Measurements from ENCODE around the gene GIT2.
"Not testable (repeated sequence)": the region's sequence is repeated elsewhere in the genome, so short reads cannot be mapped to it uniquely, and the experiment has no call there.

GIT2 gene

DNA sequence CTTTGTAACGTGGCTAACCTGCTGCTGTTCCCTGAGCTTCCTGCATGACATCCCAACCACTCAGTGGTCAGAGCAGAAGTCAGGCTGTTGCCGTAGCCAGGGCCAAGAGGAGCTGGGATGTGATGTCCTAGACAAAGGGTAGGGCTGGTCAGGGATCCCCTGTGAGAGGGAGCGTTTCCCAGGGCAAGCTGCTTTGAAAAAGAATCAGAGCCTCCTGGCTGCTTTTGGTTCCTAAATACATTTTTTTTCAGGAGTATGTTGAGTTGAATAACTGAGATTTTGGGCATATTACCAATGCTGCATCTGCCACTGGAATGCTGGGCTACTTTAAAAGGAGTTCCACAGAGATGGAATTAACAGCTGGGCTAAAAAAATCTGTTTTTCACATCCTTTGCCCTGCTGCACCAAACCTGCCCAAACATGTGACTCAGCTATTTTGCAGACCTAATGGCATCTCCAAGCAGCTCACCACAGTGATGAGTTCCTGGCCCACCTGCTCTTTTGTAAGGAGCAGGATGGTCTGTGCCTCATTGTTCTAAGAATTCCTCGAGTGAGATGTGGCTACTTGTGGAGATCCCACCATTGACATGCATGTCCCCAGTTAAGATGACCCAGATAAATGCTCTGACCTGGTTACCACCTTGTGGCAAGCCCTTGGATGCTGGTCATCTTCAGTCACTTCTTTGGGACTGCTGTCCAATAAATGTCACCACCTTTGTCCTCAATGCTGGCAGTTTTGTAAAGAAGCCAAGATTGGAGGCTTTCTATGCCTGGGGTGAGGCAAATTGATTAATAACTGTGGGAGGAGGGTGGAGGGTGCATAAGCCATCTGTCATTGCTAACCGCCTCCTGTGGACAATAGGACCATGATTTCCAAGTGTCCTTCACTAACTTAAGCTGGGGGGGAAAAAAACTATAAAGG, 27.2 kb upstream of the GIT2 start:
- H3K27ac ChIP-seq (ENCODE audit: low read depth, low read length) = no peak overlapping the region
- peaks cover 53% of the 10 kb centered on the region for H3K36me3 ChIP-seq (ENCODE audit: insufficient read depth, low read length)
- H3K9ac ChIP-seq (ENCODE audit: low read length) = no peak overlapping the region
- no peaks in the 10 kb centered on the region for H3K9me3 ChIP-seq (ENCODE audit: low read length)
- H3K27me3 ChIP-seq (ENCODE audit: control insufficient read depth in 1 of 2, insufficient read depth in 2 of 2, low read length in 2 of 2) = no peaks in the 10 kb centered on the region
- H3K4me1 ChIP-seq (ENCODE audit: insufficient read depth, low read length) = peaks cover 9% of the 10 kb centered on the region
- no peak overlapping the region for H3K4me3 ChIP-seq (ENCODE audit: low read depth in 1 of 2, low read length in 2 of 2)

GRCh38 chr12:110020956-110021355, 24.8 kb upstream of the GIT2 start:
- Histone ChIP-seq H3K36me3 (ENCODE audit: insufficient read depth, low read length) (peaks cover 38% of the 10 kb centered on the region), H3K4me1 (ENCODE audit: insufficient read depth, low read length) (peaks cover 9% of the 10 kb centered on the region), H3K4me3 (ENCODE audit: low read depth in 1 of 2, low read length in 2 of 2) (no peak overlapping the region), H3K27ac (ENCODE audit: low read depth, low read length) (no peak overlapping the region), H3K27me3 (ENCODE audit: control insufficient read depth in 1 of 2, insufficient read depth in 2 of 2, low read length in 2 of 2) (no peaks in the 10 kb centered on the region), H3K9ac (ENCODE audit: low read length) (no peak overlapping the region), H3K9me3 (ENCODE audit: low read length) (no peaks in the 10 kb centered on the region)

DNA sequence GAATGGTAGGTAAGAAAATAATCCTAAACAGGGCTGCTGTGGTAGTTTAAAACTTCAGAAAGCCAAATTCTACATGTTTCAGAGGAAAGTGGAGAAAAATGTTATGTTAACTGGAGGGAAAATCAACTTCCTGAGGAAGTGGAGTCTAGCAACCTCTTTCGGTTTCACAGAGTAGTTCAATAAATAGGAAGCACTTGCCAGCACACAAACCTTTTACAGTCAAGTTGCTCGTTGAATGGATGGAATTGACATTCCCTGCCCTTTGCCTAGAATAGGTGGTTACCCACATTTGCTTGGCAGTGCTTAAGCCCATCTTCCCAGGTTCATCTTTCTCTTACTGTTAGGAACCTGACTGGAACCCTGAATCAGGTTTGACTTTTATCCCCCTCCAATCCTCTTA, 19.0 kb upstream of the GIT2 start:
- Histone ChIP-seq H3K27me3 (ENCODE audit: control insufficient read depth in 1 of 2, insufficient read depth in 2 of 2, low read length in 2 of 2) (no peaks in the 10 kb centered on the region), H3K4me3 (ENCODE audit: low read depth in 1 of 2, low read length in 2 of 2) (no peak overlapping the region), H3K9ac (ENCODE audit: low read length) (no peak overlapping the region), H3K4me1 (ENCODE audit: insufficient read depth, low read length) (no peaks in the 10 kb centered on the region), H3K27ac (ENCODE audit: low read depth, low read length) (no peak overlapping the region), H3K9me3 (ENCODE audit: low read length) (no peaks in the 10 kb centered on the region), H3K36me3 (ENCODE audit: insufficient read depth, low read length) (peaks cover 25% of the 10 kb centered on the region)

- Histone ChIP-seq H3K36me3 (ENCODE audit: insufficient read depth, low read length) (peaks cover 15% of the 10 kb centered on the region), H3K27me3 (ENCODE audit: control insufficient read depth in 1 of 2, insufficient read depth in 2 of 2, low read length in 2 of 2) (no peaks in the 10 kb centered on the region), H3K4me3 (ENCODE audit: low read depth in 1 of 2, low read length in 2 of 2) (no peak overlapping the region), H3K27ac (ENCODE audit: low read depth, low read length) (no peak overlapping the region), H3K9me3 (ENCODE audit: low read length) (no peaks in the 10 kb centered on the region), H3K4me1 (ENCODE audit: insufficient read depth, low read length) (no peaks in the 10 kb centered on the region), H3K9ac (ENCODE audit: low read length) (no peak overlapping the region)
Measured at GRCh38 chr12:110012659-110013058, 16.5 kb upstream of the GIT2 start.

DNA sequence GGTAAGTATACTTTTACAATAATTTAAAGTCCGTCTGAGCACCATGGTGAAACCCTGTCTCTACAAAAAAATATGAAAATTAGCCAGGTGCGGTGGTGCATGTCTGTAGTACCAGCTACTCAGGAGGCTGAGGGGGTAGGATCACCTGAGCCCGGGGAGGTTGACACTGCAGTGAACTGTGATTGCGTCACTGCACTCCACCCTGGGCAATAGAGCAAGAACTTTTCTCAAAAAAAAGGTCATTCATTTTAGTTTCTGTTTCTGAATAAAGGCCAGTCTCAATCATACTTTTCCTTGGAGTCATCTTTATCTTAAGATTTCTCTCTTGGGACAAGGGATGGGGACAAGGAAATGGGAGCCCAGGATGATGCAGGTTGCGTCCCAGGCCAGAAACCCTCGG, 16.0 kb upstream of the GIT2 start:
- Histone ChIP-seq H3K27ac (ENCODE audit: low read depth, low read length) (no peak overlapping the region), H3K36me3 (ENCODE audit: insufficient read depth, low read length) (peaks cover 15% of the 10 kb centered on the region), H3K27me3 (ENCODE audit: control insufficient read depth in 1 of 2, insufficient read depth in 2 of 2, low read length in 2 of 2) (no peaks in the 10 kb centered on the region), H3K4me1 (ENCODE audit: insufficient read depth, low read length) (no peaks in the 10 kb centered on the region), H3K9me3 (ENCODE audit: low read length) (no peaks in the 10 kb centered on the region), H3K4me3 (ENCODE audit: low read depth in 1 of 2, low read length in 2 of 2) (no peak overlapping the region), H3K9ac (ENCODE audit: low read length) (no peak overlapping the region)

DNA sequence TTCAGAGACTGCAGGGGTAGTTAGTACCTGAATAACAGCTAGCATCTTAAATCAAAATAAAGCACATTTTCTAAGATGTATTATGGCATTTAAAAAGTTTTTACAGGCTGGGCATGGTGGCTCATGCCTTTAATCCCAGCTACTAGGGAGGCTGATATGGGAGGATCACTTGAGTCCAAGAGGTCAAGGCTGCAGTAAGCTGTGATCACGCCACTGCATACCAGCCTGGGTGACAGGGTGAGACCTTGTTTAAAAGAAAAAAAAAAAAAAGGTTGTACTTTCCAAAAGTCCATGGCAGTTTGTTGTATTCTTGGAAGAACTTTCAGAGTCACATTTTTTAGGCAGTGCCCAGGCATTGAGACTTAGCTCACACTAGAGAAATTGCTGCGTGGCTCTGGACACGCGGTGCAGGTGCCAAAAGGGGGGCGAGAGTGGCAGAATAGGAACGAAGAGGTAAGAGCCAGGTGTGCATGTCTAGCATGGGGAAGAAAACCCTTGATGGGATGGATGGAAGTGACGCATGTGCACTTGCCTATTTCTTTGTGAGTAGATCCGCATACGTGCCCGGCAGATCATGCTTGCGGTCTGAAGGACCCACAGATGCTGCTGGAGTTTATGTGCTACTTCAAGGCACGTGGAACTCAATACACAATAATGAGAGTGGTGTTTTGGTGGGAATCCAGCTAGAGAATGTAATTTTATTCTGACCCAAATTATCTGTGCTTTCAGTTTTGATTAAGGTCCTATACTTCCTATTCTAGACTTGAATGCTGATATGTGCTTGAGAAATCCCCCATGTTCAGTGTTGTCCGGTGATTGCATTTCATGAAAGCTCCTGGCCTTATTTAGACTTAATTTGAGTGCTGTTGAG, 14.9 kb upstream of the GIT2 start:
- Histone ChIP-seq H3K4me1 (ENCODE audit: insufficient read depth, low read length) (no peaks in the 10 kb centered on the region), H3K36me3 (ENCODE audit: insufficient read depth, low read length) (peaks cover 15% of the 10 kb centered on the region), H3K27me3 (ENCODE audit: control insufficient read depth in 1 of 2, insufficient read depth in 2 of 2, low read length in 2 of 2) (no peaks in the 10 kb centered on the region), H3K9ac (ENCODE audit: low read length) (no peak overlapping the region), H3K27ac (ENCODE audit: low read depth, low read length) (no peak overlapping the region), H3K9me3 (ENCODE audit: low read length) (no peaks in the 10 kb centered on the region), H3K4me3 (ENCODE audit: low read depth in 1 of 2, low read length in 2 of 2) (no peak overlapping the region)

- not testable (repeated sequence) for H3K27me3 ChIP-seq (ENCODE audit: control insufficient read depth in 1 of 2, insufficient read depth in 2 of 2, low read length in 2 of 2); H3K9ac ChIP-seq (ENCODE audit: low read length); H3K27ac ChIP-seq (ENCODE audit: low read depth, low read length); H3K4me3 ChIP-seq (ENCODE audit: low read depth in 1 of 2, low read length in 2 of 2); H3K4me1 ChIP-seq (ENCODE audit: insufficient read depth, low read length); H3K9me3 ChIP-seq (ENCODE audit: low read length)
- peaks cover 15% of the 10 kb centered on the region for H3K36me3 ChIP-seq (ENCODE audit: insufficient read depth, low read length)
Measured at GRCh38 chr12:110008681-110009398, 12.7 kb upstream of the GIT2 start.

DNA sequence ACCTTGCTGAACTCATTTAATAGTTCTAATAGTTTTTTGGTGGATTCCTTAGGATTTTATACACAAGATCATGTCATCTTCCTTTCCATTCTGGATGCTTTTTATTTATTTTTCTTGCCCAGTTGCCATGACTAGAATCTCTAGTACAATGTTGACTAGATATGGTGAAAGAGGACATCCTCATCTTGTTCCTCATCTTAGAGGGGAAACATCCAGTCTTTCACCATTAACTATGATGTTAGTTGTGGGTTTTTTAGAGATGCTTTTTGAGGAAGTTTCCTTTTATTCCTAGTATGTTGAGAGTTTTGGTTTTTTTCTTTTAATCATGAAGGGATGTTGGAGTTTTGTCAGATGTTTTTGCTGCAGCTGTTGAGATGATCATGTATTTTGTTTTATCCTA, 11.7 kb upstream of the GIT2 start:
- Histone ChIP-seq H3K9ac (ENCODE audit: low read length) (no peak overlapping the region), H3K4me1 (ENCODE audit: insufficient read depth, low read length) (no peaks in the 10 kb centered on the region)

DNA sequence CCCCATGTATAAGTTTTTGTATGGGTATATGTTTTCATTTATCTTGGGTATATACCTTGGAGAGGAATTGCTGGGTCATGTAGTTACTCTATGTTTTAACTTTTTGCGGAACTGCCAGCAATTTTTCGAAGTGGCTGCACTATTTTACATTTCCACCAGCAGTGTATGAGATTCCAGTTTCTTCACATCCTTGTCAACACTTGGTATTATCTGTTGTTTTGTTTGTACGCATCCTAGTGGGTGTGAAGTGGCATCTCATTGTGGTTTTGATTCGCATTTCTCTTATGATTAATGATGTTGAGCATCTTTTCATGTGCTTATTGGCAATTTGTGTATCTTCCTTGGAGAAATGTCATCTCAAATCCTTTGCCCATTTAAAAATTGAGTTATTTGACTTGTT, 9.9 kb upstream of the GIT2 start:
- no peaks in the 10 kb centered on the region for H3K4me1 ChIP-seq (ENCODE audit: insufficient read depth, low read length)
- H3K36me3 ChIP-seq (ENCODE audit: insufficient read depth, low read length) = no peaks in the 10 kb centered on the region
- H3K9me3 ChIP-seq (ENCODE audit: low read length) = no peaks in the 10 kb centered on the region
- no peak overlapping the region for H3K27ac ChIP-seq (ENCODE audit: low read depth, low read length)
- H3K4me3 ChIP-seq (ENCODE audit: low read depth in 1 of 2, low read length in 2 of 2) = no peak overlapping the region
- H3K27me3 ChIP-seq (ENCODE audit: control insufficient read depth in 1 of 2, insufficient read depth in 2 of 2, low read length in 2 of 2) = no peaks in the 10 kb centered on the region
- H3K9ac ChIP-seq (ENCODE audit: low read length) = no peak overlapping the region

More for the DNA sequence above, 11.7 kb upstream of the GIT2 start:
- Histone ChIP-seq H3K36me3 (ENCODE audit: insufficient read depth, low read length) (peaks cover 10% of the 10 kb centered on the region), H3K9me3 (ENCODE audit: low read length) (no peaks in the 10 kb centered on the region), H3K4me3 (ENCODE audit: low read depth in 1 of 2, low read length in 2 of 2) (no peak overlapping the region), H3K27me3 (ENCODE audit: control insufficient read depth in 1 of 2, insufficient read depth in 2 of 2, low read length in 2 of 2) (no peaks in the 10 kb centered on the region), H3K27ac (ENCODE audit: low read depth, low read length) (no peak overlapping the region)

DNA sequence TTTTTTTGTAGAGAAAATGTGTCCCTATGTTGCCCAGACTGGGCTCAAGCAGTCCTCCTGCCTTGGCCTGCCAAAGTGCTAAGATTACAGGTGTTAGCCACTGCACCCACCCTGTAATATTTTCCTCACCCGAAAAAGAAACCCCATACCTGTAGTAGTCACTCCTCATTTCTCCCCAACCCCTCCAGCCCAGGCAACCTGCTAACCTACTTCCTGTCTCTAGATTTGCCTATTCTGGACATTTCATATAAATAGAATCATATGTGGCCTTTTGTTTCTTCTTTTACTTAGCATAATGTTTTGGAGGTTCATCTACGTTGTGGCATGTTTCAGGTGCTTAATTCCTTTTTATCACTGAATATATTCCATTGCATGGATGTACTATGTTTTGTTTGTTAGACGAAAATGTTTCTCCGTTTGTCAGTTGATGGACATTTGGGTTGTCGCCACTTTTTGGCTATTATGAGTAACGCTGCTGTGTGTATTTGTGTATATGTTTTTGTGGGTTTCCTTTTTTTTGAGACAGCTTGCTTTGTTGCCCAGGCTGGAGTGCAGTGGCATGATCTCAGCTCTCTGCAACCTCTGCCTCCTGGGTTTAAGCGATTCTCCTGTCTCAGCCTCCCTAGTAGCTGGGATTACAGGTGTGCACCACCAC, 9.3 kb upstream of the GIT2 start:
- peaks cover 1% of the 10 kb centered on the region for H3K4me1 ChIP-seq (ENCODE audit: insufficient read depth, low read length)
- no peak overlapping the region for H3K27ac ChIP-seq (ENCODE audit: low read depth, low read length)
- H3K27me3 ChIP-seq (ENCODE audit: control insufficient read depth in 1 of 2, insufficient read depth in 2 of 2, low read length in 2 of 2) = no peaks in the 10 kb centered on the region
- no peaks in the 10 kb centered on the region for H3K9me3 ChIP-seq (ENCODE audit: low read length)
- no peaks in the 10 kb centered on the region for H3K36me3 ChIP-seq (ENCODE audit: insufficient read depth, low read length)
- no peak overlapping the region for H3K9ac ChIP-seq (ENCODE audit: low read length)
- no peak overlapping the region for H3K4me3 ChIP-seq (ENCODE audit: low read depth in 1 of 2, low read length in 2 of 2)

DNA sequence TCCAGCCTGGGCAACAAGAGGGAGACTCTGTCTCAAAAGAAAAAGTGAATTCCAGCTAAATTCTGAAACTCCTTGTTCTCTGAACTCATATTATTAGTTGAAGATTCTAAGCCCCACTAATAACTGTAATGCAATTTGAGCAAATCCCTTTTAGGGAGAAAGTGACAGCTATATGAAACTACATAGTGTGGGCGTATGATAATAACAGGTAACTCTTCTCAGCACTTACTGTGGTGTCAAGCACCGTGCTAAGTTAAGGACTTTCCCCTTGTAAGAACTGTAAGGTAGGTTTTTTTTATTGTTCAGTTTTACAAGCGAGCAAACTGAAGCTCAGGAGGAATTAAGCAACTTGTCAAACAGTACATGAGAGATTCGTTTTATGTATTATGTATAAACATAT, 8.4 kb upstream of the GIT2 start:
- Histone ChIP-seq H3K9me3 (ENCODE audit: low read length) (no peaks in the 10 kb centered on the region), H3K36me3 (ENCODE audit: insufficient read depth, low read length) (no peaks in the 10 kb centered on the region), H3K27me3 (ENCODE audit: control insufficient read depth in 1 of 2, insufficient read depth in 2 of 2, low read length in 2 of 2) (no peaks in the 10 kb centered on the region), H3K27ac (ENCODE audit: low read depth, low read length) (no peak overlapping the region), H3K9ac (ENCODE audit: low read length) (no peak overlapping the region), H3K4me3 (ENCODE audit: low read depth in 1 of 2, low read length in 2 of 2) (no peak overlapping the region), H3K4me1 (ENCODE audit: insufficient read depth, low read length) (peaks cover 6% of the 10 kb centered on the region)
